Measurements from ENCODE around the gene CD93. TPM values are rescaled to one million over a fixed set of nuclear protein-coding genes. Genes with fewer than 3 reads are reported as not detected.

Gene CD93
- total and polyA plus RNA-seq, 2 of the 8 experiments (the other 6 are each of a cell fraction or from before 2014, with no cell fraction given), result under 0.01 to 0.07 TPM

- TF ChIP-seq SUZ12 (IDR thresholded peaks at IDR 0.05; ENCODE audit: low read length) (peak; percentile 84; the same call in 1 of the 2 replicates), HDAC2 (IDR thresholded peaks at IDR 0.05; ENCODE audit: borderline replicate concordance in 1 of 2, low read depth in 2 of 2, low read length in 2 of 2) (peak in 1 of 2 experiments; percentile 63; a peak in 1 of 4 replicates), EZH2 (IDR thresholded peaks at IDR 0.05; ENCODE audit: low read depth, low read length, severe bottlenecking) (peak; percentile 70), POLR2A (IDR thresholded peaks at IDR 0.05; ENCODE audit: control extremely low read depth in 1 of 2, low read depth in 2 of 2, low read length in 2 of 2) (no peak), FOSL1 (IDR thresholded peaks at IDR 0.05; ENCODE audit: insufficient read depth, low read depth, low read length) (no peak), TCF12 (IDR thresholded peaks at IDR 0.05; ENCODE audit: low read depth, low read length) (no peak), CTBP2 (IDR thresholded peaks at IDR 0.05; ENCODE audit: borderline replicate concordance, insufficient read depth, insufficient read length, low read length) (no peak), USF2 (IDR thresholded peaks at IDR 0.05; ENCODE audit: low read length) (no peak), E2F6 (IDR thresholded peaks at IDR 0.05) (peak; percentile 90), SAP30 (IDR thresholded peaks at IDR 0.05; ENCODE audit: insufficient read depth, insufficient replicate concordance, low read length) (no peak), PHF8 (conservative IDR thresholded peaks at IDR 0.05; ENCODE audit: low read depth, low read length) (no peak), TBP (IDR thresholded peaks at IDR 0.05; ENCODE audit: low read depth, low read length) (no peak)
- TF ChIP-seq, protein P1, sequence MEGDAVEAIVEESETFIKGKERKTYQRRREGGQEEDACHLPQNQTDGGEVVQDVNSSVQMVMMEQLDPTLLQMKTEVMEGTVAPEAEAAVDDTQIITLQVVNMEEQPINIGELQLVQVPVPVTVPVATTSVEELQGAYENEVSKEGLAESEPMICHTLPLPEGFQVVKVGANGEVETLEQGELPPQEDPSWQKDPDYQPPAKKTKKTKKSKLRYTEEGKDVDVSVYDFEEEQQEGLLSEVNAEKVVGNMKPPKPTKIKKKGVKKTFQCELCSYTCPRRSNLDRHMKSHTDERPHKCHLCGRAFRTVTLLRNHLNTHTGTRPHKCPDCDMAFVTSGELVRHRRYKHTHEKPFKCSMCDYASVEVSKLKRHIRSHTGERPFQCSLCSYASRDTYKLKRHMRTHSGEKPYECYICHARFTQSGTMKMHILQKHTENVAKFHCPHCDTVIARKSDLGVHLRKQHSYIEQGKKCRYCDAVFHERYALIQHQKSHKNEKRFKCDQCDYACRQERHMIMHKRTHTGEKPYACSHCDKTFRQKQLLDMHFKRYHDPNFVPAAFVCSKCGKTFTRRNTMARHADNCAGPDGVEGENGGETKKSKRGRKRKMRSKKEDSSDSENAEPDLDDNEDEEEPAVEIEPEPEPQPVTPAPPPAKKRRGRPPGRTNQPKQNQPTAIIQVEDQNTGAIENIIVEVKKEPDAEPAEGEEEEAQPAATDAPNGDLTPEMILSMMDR (IDR thresholded peaks at IDR 0.05; ENCODE audit: control extremely low read depth in 1 of 3, insufficient read depth in 1 of 3, low read depth in 1 of 3, low read length in 3 of 3), result peak; percentile 60 to 75 (median 62)
- TF ChIP-seq, protein P2, sequence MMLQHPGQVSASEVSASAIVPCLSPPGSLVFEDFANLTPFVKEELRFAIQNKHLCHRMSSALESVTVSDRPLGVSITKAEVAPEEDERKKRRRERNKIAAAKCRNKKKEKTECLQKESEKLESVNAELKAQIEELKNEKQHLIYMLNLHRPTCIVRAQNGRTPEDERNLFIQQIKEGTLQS (IDR thresholded peaks at IDR 0.05; ENCODE audit: insufficient read depth, low read depth, low read length), result no peak
Observed at GRCh38 chr20:23048283-23049200, 37.6 kb downstream of the CD93 start (continued).

Measured in H1 (cell line).